ENCODE measurements around the gene CYBA.
"Not testable (repeated sequence)": the region's sequence is repeated elsewhere in the genome, so short reads cannot be mapped to it uniquely, and the experiment has no call there.

The CYBA gene

DNA sequence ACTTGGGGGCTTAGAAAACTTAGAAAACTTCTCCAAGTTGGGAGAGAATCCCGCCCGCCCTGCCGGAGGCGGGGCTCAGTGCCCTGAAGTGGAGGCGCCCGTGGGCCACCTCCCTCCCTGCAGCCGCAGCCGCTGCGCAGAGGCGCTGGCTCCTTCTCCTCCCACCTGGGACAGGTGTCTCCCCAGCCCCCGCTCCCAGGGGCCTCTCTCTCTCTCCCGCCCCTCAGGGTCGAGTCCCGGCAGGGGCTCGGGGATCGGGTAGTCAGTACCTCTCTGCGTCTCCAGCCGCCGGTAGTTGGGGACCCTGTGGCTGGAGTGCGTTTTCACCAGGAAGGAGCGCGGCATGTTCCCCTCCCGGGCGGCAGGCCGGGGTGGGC lies 35.2 kb upstream of the CYBA start:
- no peak for DNase-seq

DNA sequence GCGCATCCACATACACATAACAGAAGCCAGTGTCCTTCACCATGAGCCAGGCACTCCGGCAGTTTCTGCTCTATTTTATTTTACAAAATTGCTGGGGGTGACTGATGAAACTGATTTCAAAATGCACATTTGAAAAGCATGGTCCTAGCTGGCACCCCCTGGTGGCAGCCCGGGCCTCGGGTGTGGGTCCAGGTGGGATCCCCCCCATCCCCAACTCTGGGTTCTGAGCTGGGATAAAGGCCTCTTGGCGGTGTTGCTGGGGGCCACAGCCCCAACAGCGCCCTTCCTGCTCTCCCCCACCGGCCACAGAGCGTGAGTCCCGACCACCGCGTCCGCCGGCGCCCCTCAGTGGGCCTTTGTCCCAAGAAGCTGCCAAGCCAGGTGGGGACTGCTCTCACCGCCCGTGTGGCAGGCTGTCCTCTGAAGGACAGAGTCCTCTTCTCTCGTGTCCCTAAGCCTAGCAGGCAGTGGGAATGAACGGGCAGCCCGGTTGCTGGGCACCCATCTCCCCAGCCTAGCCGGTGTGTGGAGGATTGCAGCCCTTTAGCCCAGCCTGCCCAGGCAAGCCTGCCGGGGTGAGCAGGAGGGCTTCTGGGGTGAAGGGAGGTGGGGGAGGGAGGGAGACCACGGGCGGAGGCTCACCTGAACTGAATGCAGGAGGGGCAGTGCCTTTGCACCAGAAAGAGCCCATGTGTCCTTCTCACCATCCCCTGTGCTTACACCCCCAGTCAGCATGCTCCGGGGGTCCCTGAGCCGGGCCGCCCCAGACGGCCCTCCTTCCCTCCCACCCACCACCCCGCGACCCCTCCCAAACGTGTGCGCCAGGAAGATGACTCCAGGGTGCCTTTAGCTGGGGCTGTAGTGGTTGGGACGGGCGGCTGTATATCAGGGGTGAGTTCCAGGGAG lies 34.6 kb upstream of the CYBA start:
- peak; percentile 81 for DNase-seq

- no peak for DNase-seq
These were observed 33.8 kb upstream of the CYBA start for GRCh38 chr16:88684569-88685155.

- DNase-seq, result peak; percentile 93
These were observed 31.0 kb upstream of the CYBA start for GRCh38 chr16:88681709-88682451.

- no peak for DNase-seq
These were observed 30.3 kb upstream of the CYBA start for GRCh38 chr16:88681084-88681680.

GRCh38 chr16:88680554-88681083 lies 29.8 kb upstream of the CYBA start:
- DNase-seq, result no peak

- DNase-seq, result no peak
These were observed 27.5 kb upstream of the CYBA start for GRCh38 chr16:88678224-88678979.

GRCh38 chr16:88677721-88678120 lies 26.9 kb upstream of the CYBA start:
- no peak for DNase-seq

DNA sequence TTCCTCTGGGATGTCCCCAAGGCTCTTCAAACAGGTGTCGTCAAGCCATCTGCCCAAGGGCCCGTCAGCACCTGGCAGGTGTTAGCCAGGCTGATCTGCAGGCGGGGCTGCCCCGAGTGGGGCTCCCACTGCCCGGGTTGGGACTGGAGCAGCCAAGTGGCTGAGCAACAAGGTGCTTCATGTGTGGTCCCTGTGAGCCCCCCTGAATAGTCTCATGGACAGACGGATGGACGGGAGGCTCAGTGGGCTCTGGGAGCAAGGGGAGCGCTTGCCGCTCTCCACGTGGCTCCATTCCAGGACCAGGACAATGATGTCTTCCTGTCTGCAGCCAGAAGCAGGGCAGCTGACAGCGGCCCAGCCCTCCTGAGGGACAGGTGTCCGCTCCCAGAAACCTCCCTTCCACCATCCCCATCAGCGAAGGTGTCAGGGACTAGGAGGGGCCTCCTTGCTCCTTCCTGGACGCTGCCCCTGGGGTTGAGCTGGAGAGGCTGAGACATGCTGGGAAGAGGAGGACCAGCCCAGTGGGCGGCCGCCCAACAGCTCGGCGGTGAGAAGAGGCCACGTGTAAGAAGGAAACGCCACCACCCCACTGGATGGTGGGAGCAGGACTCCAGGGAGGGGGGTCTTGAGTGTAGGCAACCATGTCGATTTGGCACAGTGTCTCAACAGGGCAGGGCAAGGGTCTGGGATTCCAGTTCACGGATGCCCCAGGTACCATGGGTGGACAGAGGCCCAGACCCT lies 25.8 kb upstream of the CYBA start:
- DNase-seq, result no peak

GRCh38 chr16:88673716-88674379 lies 23.0 kb upstream of the CYBA start:
- no peak for DNase-seq

- DNase-seq, result no peak
These were observed 21.9 kb upstream of the CYBA start for GRCh38 chr16:88672776-88673175.

DNA sequence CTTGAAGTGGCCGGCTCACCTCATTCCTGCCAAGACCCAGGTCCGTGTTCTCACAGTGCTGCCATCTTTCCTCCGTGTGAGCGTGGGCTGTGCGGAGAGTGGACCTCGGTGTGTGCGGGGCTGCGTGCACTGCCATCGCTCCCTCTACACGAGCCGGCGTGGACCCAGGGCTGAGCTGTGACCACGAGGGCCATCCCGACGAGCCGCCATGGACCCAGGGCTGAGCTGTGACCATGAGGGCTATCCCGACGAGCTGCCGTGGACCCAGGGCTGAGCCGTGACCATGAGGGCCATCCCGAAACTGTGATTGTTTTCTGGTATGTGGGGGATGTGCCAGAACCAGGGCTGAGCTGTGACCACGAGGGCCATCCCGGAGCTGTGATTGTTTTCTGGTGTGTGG lies 21.0 kb upstream of the CYBA start:
- DNase-seq, result no peak

DNA sequence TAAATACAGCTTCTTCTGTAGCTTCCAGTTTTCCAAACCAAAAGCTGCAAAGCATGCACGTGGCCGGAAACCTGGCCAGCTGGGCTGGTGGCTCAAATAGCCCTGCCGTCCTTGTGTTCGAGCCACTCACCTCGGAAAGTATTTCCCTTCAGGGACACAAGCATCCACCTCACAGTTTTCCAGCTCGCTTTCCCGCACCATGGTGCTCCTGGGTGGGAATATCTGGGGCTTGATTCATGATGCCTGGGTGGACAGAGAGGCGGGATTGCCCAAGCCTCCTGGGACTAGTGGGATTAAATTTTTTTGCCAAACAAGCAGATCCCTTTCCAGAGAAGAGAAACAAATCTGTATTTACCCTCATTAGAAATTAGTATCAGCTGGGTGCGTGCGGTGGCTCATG lies 19.1 kb upstream of the CYBA start:
- DNase-seq, result no peak

- not testable (repeated sequence) for DNase-seq
These were observed 18.6 kb upstream of the CYBA start for GRCh38 chr16:88669493-88669892.

- DNase-seq, result no peak
These were observed 16.6 kb upstream of the CYBA start for GRCh38 chr16:88667461-88667860.

DNA sequence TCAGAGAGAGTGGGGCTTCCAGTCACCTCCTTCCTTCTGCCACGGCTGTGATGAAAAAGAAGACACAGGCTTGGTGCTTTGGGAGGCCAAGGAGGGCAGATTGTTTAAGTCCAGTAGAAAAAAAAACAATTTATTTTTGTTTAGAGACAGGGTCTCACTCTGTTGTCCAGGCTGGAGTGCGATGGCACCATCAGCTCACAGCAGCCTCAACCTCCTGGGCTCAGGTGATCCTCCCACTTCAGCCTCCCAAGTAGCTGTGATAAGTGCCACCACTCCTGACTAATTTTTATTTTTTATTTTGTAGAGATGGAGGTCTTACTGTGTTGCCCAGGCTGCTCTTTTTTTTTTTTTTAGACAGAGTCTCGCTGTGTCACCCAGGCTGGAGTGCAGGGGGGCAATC lies 14.7 kb upstream of the CYBA start:
- no peak for DNase-seq

- DNase-seq, result no peak
These were observed 14.3 kb upstream of the CYBA start for GRCh38 chr16:88665148-88665547.

DNA sequence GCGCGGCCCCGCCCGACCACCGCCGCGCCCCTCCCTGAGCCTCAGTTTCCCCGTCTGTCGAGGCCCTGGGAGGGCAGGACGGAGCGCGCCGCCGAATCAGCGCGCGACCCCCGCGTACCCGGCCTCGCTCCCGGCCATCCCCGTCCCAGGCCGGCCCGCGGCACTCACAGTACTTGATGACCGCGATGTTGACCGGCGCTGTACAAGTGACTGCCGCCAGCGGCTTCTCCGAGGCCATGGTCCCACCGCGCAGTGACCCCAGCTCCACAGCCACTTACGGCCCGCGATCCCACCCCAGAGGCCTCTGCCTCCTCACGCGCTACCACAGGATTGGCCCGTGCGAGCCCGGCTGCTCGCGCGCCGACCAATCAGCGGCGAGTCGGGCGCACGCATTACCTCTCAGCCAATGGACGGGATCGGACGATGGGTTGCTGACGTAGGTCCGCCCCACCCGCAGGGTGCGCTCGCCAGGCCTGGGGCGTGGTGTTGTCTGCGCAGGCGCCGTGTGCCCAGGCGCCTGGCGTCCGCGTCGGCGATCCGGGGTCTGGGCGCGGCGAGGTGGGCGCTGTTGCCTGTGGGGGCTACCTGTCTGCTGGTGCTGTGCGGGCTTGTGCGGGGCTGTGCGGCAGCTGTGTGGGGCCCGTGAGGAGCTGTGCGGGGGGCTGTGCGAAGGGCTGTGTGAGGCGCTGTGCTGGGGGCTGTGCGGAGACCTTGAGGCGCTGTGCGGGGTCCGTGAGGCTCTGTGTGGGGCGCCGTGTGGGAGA lies 12.2 kb upstream of the CYBA start, which contains the start of gene MVD:
TSS of gene MVD (minus strand) at position 249 of the 764 bp plus-strand sequence. CDS start at position 238, 11 bp downstream.
- peak; percentile 99 for DNase-seq

DNA sequence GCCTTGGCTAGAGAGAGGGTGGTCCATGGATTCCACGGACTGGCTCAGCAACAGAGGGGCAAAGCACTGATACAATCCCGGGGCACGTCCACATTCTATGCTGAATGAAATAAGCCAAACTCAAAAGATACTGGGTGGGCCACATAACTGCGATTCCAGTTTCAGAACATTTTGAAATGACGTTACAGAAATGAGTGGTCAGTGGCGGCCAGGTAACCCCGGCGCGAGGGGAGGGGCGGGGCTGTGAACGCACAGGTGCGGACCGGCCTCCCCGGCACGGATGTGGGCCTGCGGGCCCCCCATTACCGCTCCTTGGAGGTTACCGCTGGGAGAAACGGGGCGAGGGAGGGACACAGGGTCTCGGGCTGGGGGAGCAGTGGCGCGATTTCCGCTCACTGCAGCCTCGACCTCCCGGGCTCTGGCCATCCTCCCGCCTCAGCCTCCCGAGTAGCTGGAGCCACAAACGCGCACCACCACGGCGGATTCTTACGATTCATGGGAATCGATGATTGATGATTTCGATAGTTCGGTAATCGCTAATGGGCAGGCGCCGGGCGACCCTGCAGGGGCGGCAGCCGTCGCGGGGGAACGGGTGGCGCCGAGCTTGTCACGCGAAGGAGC lies 11.5 kb upstream of the CYBA start:
- DNase-seq, result no peak

DNA sequence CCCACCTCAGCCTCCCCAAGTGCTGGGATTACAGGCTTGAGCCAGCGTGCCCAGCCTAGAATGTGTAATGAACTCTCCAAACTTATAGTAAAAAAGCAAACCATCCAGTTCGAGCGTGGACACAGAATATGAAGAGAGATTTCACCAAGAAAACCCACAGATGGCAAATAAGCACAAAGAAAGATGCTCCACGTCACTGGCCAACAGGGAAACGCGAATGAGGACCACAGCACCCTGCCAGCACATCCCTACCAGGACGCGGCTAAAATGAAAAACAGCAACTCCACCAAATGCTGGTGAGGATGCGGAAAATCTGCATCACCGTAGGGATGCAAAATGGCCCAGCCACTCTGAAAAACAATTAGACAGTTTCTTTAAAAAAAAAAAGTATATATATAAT lies 10.6 kb upstream of the CYBA start:
- DNase-seq, result no peak
